Pulmonary artery endothelial cell (primary cell): ENCODE results near the gene TBXT. TPM values are rescaled to one million over a fixed set of nuclear protein-coding genes. Genes with fewer than 3 reads are reported as not detected.
"Not testable (repeated sequence)": the region's sequence is repeated elsewhere in the genome, so short reads cannot be mapped to it uniquely, and the experiment has no call there.

ENCODE experiments used
- DNase-seq: peaks from one replicate; pipeline ENCODE4 v3.0.0-alpha.2; 2011; ENCODE audit warnings: low read depth, low spot score
- total RNA-seq: library from RNA; depleted of rRNA; stranded (reverse); fragments of >200 nt; gene quantifications from 2 replicates; pipeline ENCODE4 v1.2.3, GENCODE V29; 2014

Gene TBXT, protein sequence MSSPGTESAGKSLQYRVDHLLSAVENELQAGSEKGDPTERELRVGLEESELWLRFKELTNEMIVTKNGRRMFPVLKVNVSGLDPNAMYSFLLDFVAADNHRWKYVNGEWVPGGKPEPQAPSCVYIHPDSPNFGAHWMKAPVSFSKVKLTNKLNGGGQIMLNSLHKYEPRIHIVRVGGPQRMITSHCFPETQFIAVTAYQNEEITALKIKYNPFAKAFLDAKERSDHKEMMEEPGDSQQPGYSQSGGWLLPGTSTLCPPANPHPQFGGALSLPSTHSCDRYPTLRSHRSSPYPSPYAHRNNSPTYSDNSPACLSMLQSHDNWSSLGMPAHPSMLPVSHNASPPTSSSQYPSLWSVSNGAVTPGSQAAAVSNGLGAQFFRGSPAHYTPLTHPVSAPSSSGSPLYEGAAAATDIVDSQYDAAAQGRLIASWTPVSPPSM
- total RNA-seq, result not detected in 2 replicates

DNA sequence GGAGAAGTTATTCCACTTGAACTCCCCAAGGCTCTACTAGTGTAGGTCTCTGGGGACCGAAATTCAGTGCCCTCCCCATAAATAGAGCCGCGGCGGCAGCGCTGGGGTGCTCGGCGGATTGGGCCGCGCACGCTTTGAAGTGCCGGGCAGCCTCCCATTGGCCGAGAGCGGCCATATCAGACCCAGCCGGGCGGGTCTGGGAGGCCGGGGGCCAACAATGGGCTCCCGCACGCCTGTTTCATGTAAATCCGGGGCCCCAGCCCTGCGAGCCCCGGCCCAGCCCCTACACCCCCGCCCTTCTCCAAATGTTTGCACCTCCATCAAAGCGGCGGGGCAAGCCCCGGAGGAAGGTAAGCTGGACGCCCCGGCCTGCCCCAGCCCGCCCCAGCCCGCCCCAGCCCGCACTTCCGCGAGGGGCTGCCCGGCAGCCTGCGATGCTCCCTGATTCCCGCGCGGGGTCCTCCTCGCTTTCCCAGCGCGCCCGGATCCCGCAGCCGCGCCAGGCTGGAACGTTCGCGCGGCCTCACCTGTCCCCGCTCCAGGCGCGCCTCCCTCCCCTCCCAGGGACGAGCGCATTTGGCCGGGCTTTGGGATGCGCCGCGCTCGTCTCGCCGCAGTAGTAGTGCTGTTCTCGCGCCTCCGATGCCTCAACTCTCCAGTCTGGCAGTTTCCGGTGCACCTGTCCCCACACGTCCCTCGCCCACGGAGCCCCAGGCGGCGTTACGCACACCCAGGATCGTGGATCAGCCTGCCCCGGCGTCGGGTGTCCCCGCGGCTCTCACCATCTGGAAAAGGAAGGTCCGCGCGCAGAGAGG, at the start of gene TBXT:
Gene TBXT (minus strand): TSS at position 51 of the 815 bp plus-strand sequence. CDS start 260 bp downstream, outside the sequence.
- DNase-seq, result no peak

DNA sequence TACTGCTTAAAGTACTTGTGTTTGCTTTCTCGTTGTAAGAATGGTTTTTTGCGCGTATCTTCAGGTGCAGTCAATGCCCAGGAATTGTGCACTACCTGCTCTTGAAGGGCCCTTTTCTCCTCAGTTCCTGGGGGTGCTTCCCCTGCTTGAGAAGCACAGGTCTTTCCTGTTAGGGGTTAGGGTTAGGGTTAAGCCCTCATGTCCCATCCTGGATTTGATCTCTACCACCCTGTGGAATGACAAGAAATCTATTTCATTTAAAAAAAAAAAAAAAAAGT, 39.6 kb upstream of the TBXT start:
- no peak for DNase-seq

DNA sequence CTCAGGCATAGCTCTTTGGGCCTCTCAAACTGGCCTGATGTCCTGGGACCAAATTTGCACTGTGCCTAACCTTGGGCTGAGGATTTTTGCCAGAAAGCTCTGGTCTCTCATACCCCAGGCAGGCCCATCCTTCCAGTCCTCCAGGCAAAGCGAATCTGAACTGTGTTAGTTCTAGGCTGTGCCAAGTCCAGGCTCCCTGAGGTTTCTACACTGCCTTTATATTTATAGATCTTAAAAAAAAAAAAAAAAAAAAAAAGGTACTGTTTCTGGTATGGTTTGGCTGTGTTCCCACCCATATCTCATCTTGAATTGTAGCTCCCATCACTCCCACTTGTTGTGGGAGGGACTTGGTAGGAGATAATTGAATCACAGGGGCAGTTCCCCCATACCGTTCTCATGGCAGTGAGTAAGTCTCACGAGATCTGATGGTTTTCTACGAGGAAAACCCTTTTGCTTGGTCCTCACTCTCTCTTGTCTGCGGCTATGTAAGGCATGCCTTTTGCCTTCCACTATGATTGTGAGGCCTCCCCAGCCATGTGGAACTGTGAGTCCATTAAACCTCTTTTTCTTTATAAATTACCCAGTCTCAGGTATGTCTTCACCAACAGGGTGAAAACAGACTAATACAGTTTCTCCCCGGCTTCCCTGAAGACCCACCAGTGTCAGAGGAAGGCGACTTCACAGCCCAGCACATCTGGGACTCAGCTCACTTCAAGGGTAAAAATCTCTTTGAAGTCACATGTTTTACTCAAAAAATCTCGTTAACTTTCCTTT, 39.0 kb upstream of the TBXT start:
- no peak for DNase-seq

DNA sequence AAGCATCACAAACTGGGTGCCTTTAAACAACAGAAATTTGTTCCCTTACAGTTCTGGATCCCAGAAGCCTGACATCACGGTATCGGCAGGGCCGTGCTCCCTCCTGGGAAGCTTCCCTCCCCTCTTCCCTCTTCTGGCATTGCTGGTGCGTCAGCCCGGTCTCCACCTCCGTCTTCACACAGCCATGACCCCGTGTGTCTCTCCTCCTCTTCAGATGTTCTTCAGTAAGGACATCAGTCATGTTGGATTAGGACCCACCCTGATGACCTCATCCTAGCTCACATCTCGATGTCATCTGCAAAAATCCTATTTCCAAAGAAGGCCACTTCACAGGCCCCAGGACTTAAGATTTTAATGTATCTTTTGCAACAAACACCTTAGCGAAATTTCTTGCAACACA, 38.4 kb upstream of the TBXT start:
- no peak for DNase-seq

DNA sequence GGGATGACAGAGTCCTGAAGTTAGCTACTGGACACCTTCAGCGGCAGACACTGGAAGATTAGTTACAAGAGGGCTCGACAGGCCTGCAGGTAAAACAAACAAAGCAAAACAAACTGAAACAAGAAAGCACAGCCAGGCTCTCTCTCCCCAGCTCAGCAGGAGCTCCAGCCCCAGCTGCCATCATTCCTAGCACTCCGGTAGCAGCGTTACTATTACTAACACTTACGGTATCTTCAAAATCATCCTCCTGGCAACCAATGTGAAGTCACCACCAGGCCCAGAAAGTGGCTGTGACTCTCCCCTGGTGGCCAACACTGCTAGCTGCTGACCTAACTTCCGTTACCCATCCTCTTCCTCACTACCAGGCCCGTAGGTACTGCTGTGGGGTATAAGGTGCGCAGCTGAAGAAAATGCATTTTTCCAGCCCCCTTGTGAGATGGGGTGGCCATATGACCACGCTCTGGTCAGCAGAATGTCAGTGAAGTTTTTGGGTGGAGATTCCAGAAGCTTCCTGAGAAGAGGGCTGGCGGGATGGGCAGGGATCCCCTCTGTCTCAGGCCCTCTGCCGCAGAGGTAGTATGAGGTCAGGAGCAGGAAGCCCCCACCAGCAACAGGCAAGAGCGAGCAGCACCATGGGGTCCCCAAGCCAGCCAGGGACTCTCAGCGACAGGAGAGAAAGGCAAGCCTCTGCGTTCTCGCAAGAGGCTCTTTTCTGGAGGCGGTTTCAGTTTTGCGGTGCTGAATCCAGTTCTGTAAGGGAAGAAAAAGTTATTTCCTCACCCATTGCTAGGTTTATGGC, 37.4 kb upstream of the TBXT start:
- no peak for DNase-seq

DNA sequence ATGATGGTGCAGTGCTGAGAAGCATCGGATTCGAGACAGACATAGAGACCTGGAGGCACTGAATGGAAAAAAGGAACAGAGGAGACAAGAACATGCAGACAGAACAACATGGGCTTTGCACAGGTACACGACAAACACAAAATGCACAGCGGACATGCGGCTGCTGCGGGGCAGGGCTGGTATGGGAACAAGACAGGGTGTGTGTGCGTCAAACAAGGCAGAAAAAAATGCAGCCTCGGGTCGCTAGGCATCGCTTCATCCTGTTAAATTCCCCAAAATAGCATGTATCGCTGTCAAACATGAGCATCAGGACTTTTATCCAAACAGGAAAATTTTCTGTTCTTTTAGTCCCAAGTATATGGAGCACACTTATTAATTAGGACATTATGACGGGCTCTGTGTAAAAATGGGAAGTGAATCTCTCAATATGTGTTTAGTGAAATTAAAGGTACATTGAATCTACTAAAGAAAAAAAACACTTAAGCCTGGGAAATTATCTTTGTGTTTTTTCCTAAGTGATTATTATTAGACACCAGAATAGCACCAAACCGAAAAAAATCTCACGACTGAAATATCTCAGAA, 36.1 kb upstream of the TBXT start:
- no peak for DNase-seq

DNA sequence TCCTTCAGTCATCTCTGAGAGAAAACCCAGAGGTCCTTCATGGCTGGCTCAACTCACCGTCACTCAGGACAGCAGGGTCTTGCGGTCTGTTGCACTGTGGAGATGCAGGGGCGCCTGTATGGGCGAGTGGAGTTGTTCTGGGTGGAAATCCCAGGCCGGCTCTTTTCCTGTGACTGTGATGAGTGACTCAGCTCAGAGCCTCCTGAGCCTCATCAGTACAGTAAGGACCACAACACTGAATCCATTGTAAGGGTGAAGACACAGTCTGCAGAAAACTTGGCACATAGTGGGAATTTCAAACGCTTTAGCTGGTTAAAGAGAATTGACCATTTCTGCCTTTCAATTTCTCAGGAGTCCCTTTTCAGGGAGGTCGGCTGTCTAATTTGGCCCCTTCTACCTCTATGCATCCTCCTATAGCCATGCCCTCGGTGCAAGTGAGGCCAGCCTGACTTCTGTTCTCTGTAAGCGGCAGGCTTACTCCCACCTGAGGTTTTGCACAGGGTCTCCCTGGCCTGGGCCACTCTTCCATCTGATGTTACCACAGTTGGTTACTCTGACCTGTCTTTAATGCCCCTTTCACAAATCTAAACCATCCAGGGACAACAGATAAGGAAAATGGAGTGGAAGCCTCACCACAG, 35.5 kb upstream of the TBXT start:
- DNase-seq, result no peak

DNA sequence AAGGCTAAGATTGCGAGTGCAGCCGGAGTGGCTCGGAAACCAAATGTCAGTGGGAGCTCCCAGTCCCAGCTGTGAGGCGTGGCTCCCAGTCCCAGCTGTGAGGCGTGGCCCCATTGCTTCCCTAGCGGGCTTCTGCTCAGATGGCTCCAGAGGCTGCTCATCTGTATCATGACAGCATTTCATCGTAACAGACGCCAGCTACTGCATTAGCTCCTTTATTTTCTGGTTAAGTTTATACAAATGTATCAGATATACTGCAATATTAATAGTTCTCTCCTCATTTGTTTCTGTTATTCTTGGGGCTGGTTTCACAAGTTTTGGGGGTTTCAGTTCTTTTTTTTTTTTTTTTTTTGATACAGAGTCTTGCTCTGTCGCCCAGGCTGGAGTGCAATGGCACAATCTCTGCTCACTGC, 34.7 kb upstream of the TBXT start:
- no peak for DNase-seq

DNA sequence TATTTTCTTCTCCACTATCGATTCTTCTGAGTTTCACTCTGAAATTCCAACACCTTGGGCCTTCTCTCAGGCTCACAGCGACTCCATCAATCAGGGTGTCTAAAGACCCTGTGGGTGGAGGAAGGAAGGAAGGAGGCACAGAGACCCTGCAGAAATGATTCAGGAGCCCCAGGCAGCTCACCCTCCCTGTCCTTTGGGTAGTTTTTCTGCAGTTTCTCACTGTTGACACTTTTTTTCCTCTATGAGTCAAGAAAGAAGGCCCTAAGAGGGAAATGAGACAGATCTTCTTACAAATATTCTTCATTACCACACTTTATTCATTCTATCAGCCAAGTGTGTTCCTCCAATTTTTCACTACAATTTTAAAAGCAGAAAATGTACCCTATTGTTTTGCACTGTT, 34.2 kb upstream of the TBXT start:
- DNase-seq, result no peak

DNA sequence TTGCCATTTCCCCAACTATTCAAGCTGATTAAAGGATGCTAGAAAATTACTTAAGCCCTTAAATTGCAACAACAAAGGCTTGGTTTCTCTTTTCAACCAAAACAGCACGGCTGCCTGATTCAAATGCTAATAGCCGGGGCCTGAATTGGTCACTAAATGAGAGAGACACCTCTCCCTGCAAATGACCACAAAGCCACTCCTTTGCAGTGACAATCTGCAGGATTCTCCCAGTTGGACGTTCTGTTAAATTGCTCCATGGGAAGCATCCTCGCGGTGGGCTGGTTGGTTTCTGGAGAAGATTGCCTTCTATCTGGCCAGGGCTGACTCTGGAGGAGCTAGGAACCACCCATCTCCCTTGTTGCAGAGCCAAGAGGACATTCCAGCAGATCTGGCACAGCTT, 29.7 kb upstream of the TBXT start:
- no peak for DNase-seq

DNA sequence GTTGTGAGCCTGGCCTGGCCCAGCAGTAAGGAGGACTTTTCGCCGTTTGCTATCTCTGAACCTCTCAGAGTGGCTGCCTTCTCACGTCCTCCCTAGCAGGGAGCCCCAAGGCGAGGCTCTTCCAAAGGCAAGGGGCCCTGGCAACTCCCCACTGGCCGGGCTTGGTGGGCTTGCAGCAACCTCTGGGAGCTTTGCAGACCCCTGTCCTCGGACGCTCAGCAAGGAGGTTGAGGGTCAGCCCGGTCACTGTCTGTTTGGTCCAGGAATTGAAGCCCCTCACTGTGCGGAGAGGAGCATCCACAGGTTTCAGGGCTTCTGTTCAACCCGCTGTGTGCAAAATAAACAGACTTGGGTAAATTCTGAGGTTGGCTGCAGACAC, 28.2 kb upstream of the TBXT start:
- no peak for DNase-seq

DNA sequence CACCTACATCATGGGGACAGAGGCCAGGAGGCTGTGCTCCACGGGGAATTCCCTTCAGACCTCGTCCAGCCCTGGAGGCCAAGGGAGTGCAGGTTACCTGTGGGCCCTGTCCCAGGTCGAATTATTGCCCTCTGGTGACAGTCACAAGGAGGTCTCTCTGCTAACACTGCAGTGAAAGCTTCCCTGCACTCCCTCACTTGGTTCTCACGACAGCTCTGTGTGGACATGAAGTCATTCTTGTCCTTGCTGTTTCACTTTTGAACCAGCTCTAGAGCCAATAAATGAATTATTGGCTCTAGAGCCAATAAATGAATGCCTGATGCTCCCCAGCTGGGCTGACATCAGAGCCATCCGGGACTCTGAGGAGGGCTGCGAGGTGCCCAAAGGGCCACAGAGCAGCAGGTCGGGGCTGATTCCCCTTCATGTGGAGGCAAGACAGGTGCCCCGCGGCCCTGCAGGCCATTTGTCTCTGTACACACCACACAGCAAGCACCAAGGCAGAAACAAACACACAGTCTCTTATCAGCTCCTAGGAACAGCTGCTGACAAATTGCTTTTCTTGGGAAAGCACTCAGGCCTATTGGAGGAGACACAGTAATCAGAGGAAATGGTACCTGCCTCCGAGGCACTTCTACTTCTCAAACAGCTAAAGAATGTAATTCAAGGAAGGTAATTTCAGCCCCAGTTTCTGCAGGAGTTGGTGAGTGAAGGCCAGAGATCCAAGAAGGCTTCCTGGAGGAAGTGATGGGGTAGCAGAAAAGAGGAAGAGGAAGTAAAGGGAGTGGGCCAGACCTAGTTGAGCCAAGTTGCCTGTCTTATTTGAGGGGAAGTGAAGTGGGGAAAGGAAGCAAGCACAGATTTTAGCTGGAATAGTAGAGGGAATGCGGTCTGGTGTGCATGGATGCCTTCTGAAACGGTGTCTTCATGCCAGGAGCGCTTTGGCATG, 27.5 kb upstream of the TBXT start:
- DNase-seq, result no peak

DNA sequence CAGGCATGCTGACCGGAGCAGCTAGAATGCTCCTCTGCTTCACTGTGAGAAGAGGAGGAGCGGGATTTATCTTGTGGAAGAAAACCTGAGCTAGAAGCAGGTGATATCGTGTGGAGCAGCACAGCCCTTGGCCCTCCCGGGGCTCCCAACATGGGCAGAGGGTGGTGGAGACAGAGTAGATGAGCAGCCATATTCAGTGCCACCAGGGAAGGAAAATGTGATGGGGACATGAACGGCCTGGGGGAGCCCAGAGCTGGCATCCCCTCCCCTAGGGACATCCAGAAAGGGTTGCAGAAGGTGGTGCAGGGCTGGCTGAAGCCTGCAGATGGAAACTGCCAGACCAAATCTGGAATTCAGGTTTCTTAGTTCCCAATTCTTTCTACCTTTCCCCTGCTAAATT, 24.9 kb upstream of the TBXT start:
- no peak for DNase-seq

DNA sequence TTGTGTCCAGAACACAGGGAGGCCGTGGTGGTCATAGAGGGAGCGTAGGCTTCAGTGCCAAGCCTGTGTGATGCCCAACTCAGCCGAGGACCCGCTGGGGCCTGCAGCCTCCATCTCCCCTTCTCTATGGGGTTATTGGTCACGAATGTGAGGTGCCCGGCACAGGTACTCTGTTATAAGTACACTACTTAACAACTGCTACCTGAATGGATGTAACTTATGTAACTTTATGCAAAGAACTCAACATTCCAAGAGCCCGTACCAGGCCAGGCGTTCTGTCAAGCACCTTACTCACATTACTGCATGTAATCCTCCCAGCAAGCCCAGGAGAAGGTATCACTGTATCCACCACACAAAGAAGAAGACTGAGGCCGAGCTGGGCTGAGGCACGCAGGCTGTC, 24.5 kb upstream of the TBXT start:
- DNase-seq, result no peak

DNA sequence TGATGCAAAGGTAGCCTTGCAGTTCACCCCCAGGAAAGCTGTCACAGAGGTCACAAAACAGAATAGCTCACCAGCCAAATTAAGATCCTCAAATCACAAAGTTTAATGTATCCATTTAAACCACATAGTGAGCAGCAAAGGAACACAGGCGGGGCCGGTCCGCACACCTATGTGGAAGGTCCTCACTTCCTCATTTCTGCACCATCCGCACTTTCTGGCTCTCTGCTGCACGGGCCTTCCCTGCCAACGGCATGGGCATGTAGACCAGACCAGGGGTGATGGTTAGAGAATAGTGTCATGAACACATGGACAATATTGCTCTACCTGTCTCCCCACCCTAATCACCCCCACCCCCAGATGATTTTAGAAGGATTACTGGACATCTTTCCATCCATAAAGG, 12.1 kb upstream of the TBXT start:
- DNase-seq, result no peak

DNA sequence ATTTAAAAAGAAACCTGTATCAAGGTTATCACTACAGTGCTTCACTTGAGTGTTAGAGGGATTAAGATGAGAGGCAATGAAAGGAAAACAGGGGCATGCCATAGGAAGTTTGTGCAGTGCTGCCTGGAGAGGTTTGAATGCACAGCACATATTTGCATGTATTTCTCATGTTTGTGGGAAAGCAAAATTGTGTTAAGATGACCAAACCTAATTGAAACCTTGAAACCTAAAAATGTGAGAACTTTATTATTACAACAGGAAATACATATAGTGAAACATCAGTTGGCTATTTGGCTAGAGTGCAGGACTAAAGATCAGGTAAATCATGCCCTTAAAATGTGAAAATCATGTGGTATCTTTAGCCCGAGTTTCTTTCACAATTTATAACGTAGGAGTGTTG, 8.5 kb upstream of the TBXT start:
- no peak for DNase-seq

DNA sequence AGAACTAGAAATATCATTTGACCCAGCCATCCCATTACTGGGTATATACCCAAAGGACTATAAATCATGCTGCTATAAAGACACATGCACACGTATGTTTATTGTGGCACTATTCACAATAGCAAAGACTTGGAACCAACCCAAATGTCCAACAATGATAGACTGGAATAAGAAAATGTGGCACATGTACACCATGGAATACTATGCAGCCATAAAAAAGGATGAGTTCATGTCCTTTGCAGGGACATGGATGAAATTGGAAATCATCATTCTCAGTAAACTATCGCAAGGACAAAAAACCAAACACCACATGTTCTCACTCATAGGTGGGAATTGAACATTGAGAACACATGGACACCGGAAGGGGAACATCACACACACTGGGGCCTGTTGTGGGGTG, 7.4 kb upstream of the TBXT start:
- DNase-seq, result not testable (repeated sequence)

DNA sequence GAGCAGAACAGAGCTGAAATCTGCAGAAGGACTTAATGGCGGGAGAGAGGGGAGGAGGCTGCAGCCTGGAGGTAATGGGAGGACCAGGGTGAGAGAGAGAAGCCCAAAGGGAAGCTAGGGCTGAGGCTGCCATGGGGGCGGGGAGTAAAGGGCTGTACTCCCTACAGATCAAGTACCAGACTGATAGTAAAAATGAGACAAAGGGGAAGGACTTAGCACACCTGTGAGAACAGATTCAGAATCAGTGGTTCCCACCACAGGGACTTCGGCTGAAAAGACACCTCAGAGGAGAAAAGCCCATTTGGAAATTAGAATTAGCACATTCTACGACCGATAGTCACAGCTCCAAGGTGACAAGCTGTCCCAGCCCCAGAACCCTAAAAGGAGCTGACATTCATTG, 6.4 kb upstream of the TBXT start:
- no peak for DNase-seq

DNA sequence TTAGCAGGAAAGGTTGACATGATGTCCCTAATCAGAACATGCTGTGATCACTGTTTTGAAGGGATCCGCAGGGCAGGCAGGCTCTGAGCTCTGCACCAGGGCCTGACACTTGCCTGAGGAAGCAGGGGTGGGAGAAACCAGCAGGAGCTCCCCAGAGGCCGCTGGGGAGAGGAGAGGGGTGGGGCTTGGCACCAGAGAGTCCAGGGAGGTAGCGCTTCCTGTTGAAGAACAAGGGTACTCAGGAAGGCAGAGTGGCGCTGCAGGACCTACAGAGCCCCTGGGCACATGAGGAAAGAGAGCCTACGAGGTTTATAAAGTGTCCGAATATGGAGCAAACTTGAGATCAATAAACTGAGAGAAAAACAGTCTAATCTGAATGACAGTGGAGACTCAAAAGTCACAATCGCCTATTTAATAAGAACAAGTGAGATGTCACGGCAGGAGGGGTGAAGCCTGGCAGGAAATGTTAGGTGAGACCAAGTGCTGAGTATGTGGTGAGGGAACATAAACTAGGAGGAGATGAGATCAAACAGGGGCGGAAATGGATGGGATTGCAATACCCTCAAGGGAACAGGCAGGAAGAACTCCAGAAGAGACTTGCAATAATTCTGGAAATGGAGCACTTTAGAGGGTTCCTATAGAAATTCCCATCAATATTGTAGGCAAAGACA, 5.8 kb upstream of the TBXT start:
- no peak for DNase-seq
